HG03045 (cell line): Measurements from ENCODE around the gene USP7.
"Not testable (repeated sequence)": the region's sequence is repeated elsewhere in the genome, so short reads cannot be mapped to it uniquely, and the experiment has no call there.

Experiments
- ATAC-seq: cut with Tn5 transposase; IDR thresholded peaks from one replicate; pipeline ENCODE4 v1.9.1; 2021; ENCODE audit warnings: mild to moderate bottlenecking, moderate library complexity; ENCODE audit not compliant: unreplicated experiment

USP7 gene

GRCh38 chr16:8928467-8928957 is 35.2 kb downstream of the USP7 start:
- no peak for ATAC-seq

GRCh38 chr16:8926827-8927226 is 36.9 kb downstream of the USP7 start:
- no peak for ATAC-seq

GRCh38 chr16:8925455-8925854 is 38.3 kb downstream of the USP7 start:
- ATAC-seq, result no peak

- no peak for ATAC-seq
Measured at GRCh38 chr16:8924214-8924613, 39.5 kb downstream of the USP7 start.

GRCh38 chr16:8923199-8923598 is 40.5 kb downstream of the USP7 start:
- ATAC-seq, result no peak

- ATAC-seq, result no peak
Measured at GRCh38 chr16:8921347-8921984, 42.2 kb downstream of the USP7 start.

GRCh38 chr16:8920645-8921346 is 42.9 kb downstream of the USP7 start:
- ATAC-seq, result no peak

- ATAC-seq, result no peak
Measured at GRCh38 chr16:8919934-8920462, 43.7 kb downstream of the USP7 start.

GRCh38 chr16:8919089-8919933 is 44.4 kb downstream of the USP7 start:
- ATAC-seq, result no peak

- not testable (repeated sequence) for ATAC-seq
Measured at GRCh38 chr16:8917336-8917735, 46.4 kb downstream of the USP7 start.

GRCh38 chr16:8916541-8917225 is 47.0 kb downstream of the USP7 start:
- no peak for ATAC-seq

GRCh38 chr16:8915722-8916301 is 47.9 kb downstream of the USP7 start:
- no peak for ATAC-seq

GRCh38 chr16:8914098-8914497 is 49.6 kb downstream of the USP7 start:
- no peak for ATAC-seq

GRCh38 chr16:8912793-8913192 is 50.9 kb downstream of the USP7 start:
- no peak for ATAC-seq

- ATAC-seq, result no peak
Measured at GRCh38 chr16:8910811-8911210, 52.9 kb downstream of the USP7 start.

GRCh38 chr16:8908810-8909468 is 54.8 kb downstream of the USP7 start:
- ATAC-seq, result no peak

GRCh38 chr16:8907096-8907495 is 56.6 kb downstream of the USP7 start:
- ATAC-seq, result no peak

GRCh38 chr16:8905795-8906591 is 57.7 kb downstream of the USP7 start:
- no peak for ATAC-seq

GRCh38 chr16:8905168-8905762 is 58.4 kb downstream of the USP7 start:
- ATAC-seq, result no peak
